Activated T-cell treated with anti-CD3 and anti-CD28 coated beads, Interleukin-2, amount 50 U/mL, for 4 hours (primary cell): ENCODE measurements around the gene CDH4. TPM values are rescaled to one million over a fixed set of nuclear protein-coding genes. Genes with fewer than 3 reads are reported as not detected.

Source experiments
- ATAC-seq, 2 donors: fragments of 200-7000 bp; cut with Tn5 transposase; one replicate each; pipeline ENCODE4 v1.10.0; 2021
- DNase-seq: peaks from one replicate; pipeline ENCODE4 v3.0.0-alpha.2; 2020
- H3K27me3 Mint-ChIP-seq: one replicate; pipeline ENCODE4 v1.8.0; 2021; ENCODE audit warnings: low read depth, mixed read lengths
- H3K36me3 Mint-ChIP-seq: one replicate; pipeline ENCODE4 v1.8.0; 2022; ENCODE audit warnings: mixed read lengths; ENCODE audit not compliant: insufficient read depth
- H3K4me1 Mint-ChIP-seq: one replicate; pipeline ENCODE4 v1.8.0; 2021; ENCODE audit warnings: low read depth, mixed read lengths
- H3K4me3 Mint-ChIP-seq: one replicate; pipeline ENCODE4 v1.8.0; 2021; ENCODE audit warnings: mild to moderate bottlenecking, moderate library complexity, mixed read lengths
- H3K9me3 Mint-ChIP-seq: one replicate; pipeline ENCODE4 v1.8.0; 2021; ENCODE audit warnings: mixed read lengths
- total RNA-seq, 3 donors: library from RNA; stranded (reverse); gene quantifications; one replicate each; pipeline ENCODE4 v1.2.1, GENCODE V29; 2021

Gene CDH4
- total RNA-seq, 3 donors from 2014 or later = 0.10 TPM; not detected in 2

DNA sequence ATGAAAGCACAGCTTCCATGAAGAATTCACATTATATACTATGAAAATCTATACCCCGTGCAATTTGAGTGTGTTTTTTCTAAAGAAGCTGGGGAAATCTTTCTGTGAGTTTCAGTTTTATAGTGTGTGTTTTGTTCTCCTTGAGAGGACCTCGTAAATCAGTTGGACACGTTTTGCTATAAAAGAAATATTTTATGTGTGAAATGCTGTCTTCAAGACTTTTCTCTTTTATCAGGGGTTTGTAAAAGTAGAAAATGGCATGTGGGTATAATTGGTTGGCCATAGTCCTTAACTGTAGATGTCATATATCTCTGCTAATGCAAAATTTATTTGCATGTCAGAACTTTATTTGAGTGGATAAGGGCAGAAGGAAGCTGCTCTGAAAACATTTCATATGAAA is 186.2 kb downstream of the CDH4 start:
- DNase-seq (no peak), ATAC-seq (no peak)
- no peak overlapping the region for H3K4me3 Mint-ChIP-seq
- H3K4me1 Mint-ChIP-seq = no peaks in the 10 kb centered on the region
- no peaks in the 10 kb centered on the region for H3K9me3 Mint-ChIP-seq
- peaks cover 6% of the 10 kb centered on the region for H3K27me3 Mint-ChIP-seq
- H3K36me3 Mint-ChIP-seq = no peaks in the 10 kb centered on the region

DNA sequence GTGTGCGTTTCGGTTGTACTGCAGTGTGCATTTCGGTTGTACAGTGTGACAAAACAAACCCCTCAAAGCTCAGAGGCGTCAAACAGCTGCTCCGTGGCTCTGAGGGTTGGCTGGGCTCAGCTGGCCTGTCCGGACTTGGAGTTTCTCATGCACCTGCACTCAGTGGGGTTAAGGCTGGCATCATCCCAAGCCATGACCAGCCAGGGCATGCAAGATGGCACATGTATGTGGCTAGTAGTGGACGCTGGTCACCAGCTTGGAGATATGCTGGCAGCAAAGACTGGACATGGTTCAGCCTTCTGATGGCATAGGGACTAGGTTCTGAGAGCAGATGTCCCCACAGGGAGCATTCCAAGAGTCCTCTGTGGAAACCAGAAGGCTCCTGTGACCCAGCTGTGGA is 187.2 kb downstream of the CDH4 start:
- Mint-ChIP-seq H3K9me3 (no peaks in the 10 kb centered on the region), H3K4me3 (no peak overlapping the region), H3K27me3 (peaks cover 5% of the 10 kb centered on the region), H3K4me1 (no peaks in the 10 kb centered on the region), H3K36me3 (no peaks in the 10 kb centered on the region)
- DNase-seq (no peak), ATAC-seq (no peak)

GRCh38 chr20:61440548-61441055 is 188.5 kb downstream of the CDH4 start:
- Mint-ChIP-seq H3K27me3 (no peaks in the 10 kb centered on the region), H3K4me3 (no peak overlapping the region), H3K4me1 (no peaks in the 10 kb centered on the region), H3K9me3 (no peaks in the 10 kb centered on the region), H3K36me3 (no peaks in the 10 kb centered on the region)
- ATAC-seq (no peak), DNase-seq (no peak)

- H3K4me1 Mint-ChIP-seq = no peaks in the 10 kb centered on the region
- no peak overlapping the region for H3K4me3 Mint-ChIP-seq
- DNase-seq (no peak), ATAC-seq (no peak)
- H3K9me3 Mint-ChIP-seq = no peaks in the 10 kb centered on the region
- no peaks in the 10 kb centered on the region for H3K36me3 Mint-ChIP-seq
- no peaks in the 10 kb centered on the region for H3K27me3 Mint-ChIP-seq
Measured at GRCh38 chr20:61441537-61441936, 189.5 kb downstream of the CDH4 start.

- Mint-ChIP-seq H3K36me3 (no peaks in the 10 kb centered on the region), H3K4me1 (no peaks in the 10 kb centered on the region), H3K4me3 (no peak overlapping the region), H3K9me3 (no peaks in the 10 kb centered on the region), H3K27me3 (no peaks in the 10 kb centered on the region)
- ATAC-seq = no peak
- DNase-seq = no peak
Measured at GRCh38 chr20:61442075-61442670, 190.1 kb downstream of the CDH4 start.

- Mint-ChIP-seq H3K4me1 (no peaks in the 10 kb centered on the region), H3K36me3 (no peaks in the 10 kb centered on the region), H3K27me3 (peaks cover under 1% of the 10 kb centered on the region), H3K4me3 (no peak overlapping the region), H3K9me3 (no peaks in the 10 kb centered on the region)
- ATAC-seq = no peak
- DNase-seq = no peak
Measured at GRCh38 chr20:61442718-61443117, 190.7 kb downstream of the CDH4 start.

DNA sequence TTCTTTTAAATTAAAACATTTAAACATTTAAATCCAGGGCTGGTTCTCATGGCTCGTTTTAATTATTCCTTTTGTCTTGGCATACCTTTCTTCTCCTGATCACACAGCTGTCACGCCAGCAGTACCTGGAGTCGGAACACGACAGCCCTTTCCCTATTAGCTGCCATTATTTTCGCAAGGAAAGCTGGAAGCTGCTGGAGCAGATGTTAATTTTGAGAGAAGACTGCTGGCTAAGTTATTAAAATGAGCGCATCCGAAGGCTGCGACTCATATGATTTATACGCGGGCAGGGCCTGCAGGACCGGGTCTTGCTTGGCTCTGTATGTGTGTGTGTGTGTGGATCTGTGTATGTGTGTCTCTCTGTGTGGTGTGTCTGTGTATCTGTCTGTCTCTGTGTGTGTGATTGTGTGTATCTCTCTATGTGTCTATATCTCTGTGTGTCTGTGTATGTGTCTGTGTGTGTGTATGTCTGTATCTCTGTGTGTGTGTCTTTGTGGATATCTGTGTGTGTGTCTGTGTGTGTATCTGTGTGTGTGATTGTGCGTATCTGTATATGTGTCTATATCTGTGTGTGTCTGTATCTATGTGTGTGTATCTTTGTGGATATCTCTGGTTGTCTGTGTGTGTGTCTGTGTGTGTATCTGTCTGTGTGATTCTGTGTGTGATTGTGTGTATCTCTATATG is 191.5 kb downstream of the CDH4 start:
- DNase-seq (no peak), ATAC-seq (no peak)
- Mint-ChIP-seq H3K4me3 (no peak overlapping the region), H3K4me1 (no peaks in the 10 kb centered on the region), H3K9me3 (no peaks in the 10 kb centered on the region), H3K27me3 (peaks cover 1% of the 10 kb centered on the region), H3K36me3 (no peaks in the 10 kb centered on the region)

- no peak overlapping the region for H3K4me3 Mint-ChIP-seq
- H3K36me3 Mint-ChIP-seq = no peaks in the 10 kb centered on the region
- no peaks in the 10 kb centered on the region for H3K9me3 Mint-ChIP-seq
- H3K4me1 Mint-ChIP-seq = no peaks in the 10 kb centered on the region
- ATAC-seq (no peak), DNase-seq (no peak)
- H3K27me3 Mint-ChIP-seq = peaks cover 6% of the 10 kb centered on the region
Measured at GRCh38 chr20:61444637-61445036, 192.6 kb downstream of the CDH4 start.

- Mint-ChIP-seq H3K36me3 (no peaks in the 10 kb centered on the region), H3K9me3 (no peaks in the 10 kb centered on the region), H3K4me1 (no peaks in the 10 kb centered on the region), H3K4me3 (no peak overlapping the region), H3K27me3 (peaks cover 6% of the 10 kb centered on the region)
- DNase-seq (no peak), ATAC-seq (no peak)
Measured at GRCh38 chr20:61445138-61445537, 193.1 kb downstream of the CDH4 start.

- no peaks in the 10 kb centered on the region for H3K9me3 Mint-ChIP-seq
- no peaks in the 10 kb centered on the region for H3K4me1 Mint-ChIP-seq
- DNase-seq = no peak
- peaks cover 6% of the 10 kb centered on the region for H3K27me3 Mint-ChIP-seq
- no peaks in the 10 kb centered on the region for H3K36me3 Mint-ChIP-seq
- ATAC-seq = no peak
- H3K4me3 Mint-ChIP-seq = no peak overlapping the region
Measured at GRCh38 chr20:61445741-61446140, 193.7 kb downstream of the CDH4 start.

DNA sequence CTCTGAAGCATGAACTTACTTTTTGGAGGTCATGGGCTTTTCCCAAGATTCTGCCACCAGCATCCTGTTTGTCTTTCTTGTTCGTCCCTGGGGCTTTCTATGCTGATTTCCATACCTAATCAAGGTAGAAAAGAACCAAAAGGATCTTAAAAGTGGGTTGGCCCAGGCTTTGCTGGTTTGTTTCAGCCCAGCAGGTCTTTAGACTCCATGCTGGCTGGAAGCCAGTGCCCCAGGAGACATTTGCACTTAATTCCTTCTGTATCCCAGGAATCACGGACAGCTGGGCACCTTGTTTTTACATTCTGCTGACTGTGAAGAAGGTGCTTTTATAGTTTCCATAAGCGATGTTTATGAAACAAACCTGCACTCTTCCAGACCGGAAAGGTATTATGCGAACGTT is 195.9 kb downstream of the CDH4 start:
- ATAC-seq = no peak
- peaks cover 6% of the 10 kb centered on the region for H3K27me3 Mint-ChIP-seq
- H3K36me3 Mint-ChIP-seq = no peaks in the 10 kb centered on the region
- H3K9me3 Mint-ChIP-seq = no peaks in the 10 kb centered on the region
- H3K4me3 Mint-ChIP-seq = no peak overlapping the region
- no peak for DNase-seq
- H3K4me1 Mint-ChIP-seq = no peaks in the 10 kb centered on the region

GRCh38 chr20:61448386-61448785 is 196.3 kb downstream of the CDH4 start:
- Mint-ChIP-seq H3K9me3 (no peaks in the 10 kb centered on the region), H3K4me1 (no peaks in the 10 kb centered on the region), H3K36me3 (no peaks in the 10 kb centered on the region), H3K4me3 (no peak overlapping the region), H3K27me3 (peaks cover 8% of the 10 kb centered on the region)
- DNase-seq = no peak
- no peak for ATAC-seq

GRCh38 chr20:61449057-61449609 is 197.1 kb downstream of the CDH4 start:
- Mint-ChIP-seq H3K4me1 (no peaks in the 10 kb centered on the region), H3K36me3 (no peaks in the 10 kb centered on the region), H3K4me3 (no peak overlapping the region), H3K9me3 (no peaks in the 10 kb centered on the region), H3K27me3 (peaks cover 8% of the 10 kb centered on the region)
- DNase-seq (no peak), ATAC-seq (no peak)

GRCh38 chr20:61449916-61450315 is 197.9 kb downstream of the CDH4 start:
- no peaks in the 10 kb centered on the region for H3K4me1 Mint-ChIP-seq
- peaks cover 8% of the 10 kb centered on the region for H3K27me3 Mint-ChIP-seq
- no peaks in the 10 kb centered on the region for H3K9me3 Mint-ChIP-seq
- DNase-seq (no peak), ATAC-seq (no peak)
- no peaks in the 10 kb centered on the region for H3K36me3 Mint-ChIP-seq
- H3K4me3 Mint-ChIP-seq = no peak overlapping the region

- no peak for ATAC-seq
- H3K4me3 Mint-ChIP-seq = no peak overlapping the region
- no peaks in the 10 kb centered on the region for H3K36me3 Mint-ChIP-seq
- DNase-seq = no peak
- H3K9me3 Mint-ChIP-seq = no peaks in the 10 kb centered on the region
- H3K27me3 Mint-ChIP-seq = peaks cover 8% of the 10 kb centered on the region
- H3K4me1 Mint-ChIP-seq = no peaks in the 10 kb centered on the region
Measured at GRCh38 chr20:61450549-61450948, 198.5 kb downstream of the CDH4 start.
